Neural cell (in vitro differentiated cells): ENCODE measurements around the gene CXorf65. TPM values are rescaled to one million over a fixed set of nuclear protein-coding genes. Genes with fewer than 3 reads are reported as not detected.

Source experiments
- H2AFZ ChIP-seq: fragments of 200-600, 300-800 bp; sonication (generic), shearing (Covaris generic); 2 replicates; pipeline ENCODE4 v1.6.0; 2014; ENCODE audit warnings: low read depth, mild to moderate bottlenecking, antibody characterized with exemption, low read length, moderate library complexity
- H3F3A ChIP-seq: fragments of 200-600 bp; shearing (Covaris generic); 2 replicates; pipeline ENCODE4 v1.6.1; 2016; ENCODE audit warnings: mild to moderate bottlenecking, moderate library complexity, mixed read lengths, antibody characterized with exemption, low read length; ENCODE audit not compliant: insufficient read depth, poor library complexity, severe bottlenecking
- H3K27ac ChIP-seq: fragments of 200-600, 300-800 bp; sonication (generic), shearing (Covaris generic); 2 replicates; pipeline ENCODE4 v1.5.1; 2014; ENCODE audit warnings: mild to moderate bottlenecking, low read length, moderate library complexity
- H3K27me3 ChIP-seq: fragments of 300-800, 200-600 bp; sonication (generic), shearing (Covaris generic); 2 replicates; pipeline ENCODE4 v1.6.0; 2014; ENCODE audit warnings: mild to moderate bottlenecking, low read depth, low read length, moderate library complexity; ENCODE audit not compliant: insufficient read depth
- H3K36me3 ChIP-seq: fragments of 300-800, 200-600 bp; sonication (generic), shearing (Covaris generic); 2 replicates; pipeline ENCODE4 v1.5.1; 2014; ENCODE audit warnings: mild to moderate bottlenecking, antibody characterized with exemption, low read length, moderate library complexity; ENCODE audit not compliant: insufficient read depth
- H3K4me2 ChIP-seq: fragments of 300-800, 200-600 bp; sonication (generic), shearing (Covaris generic); 2 replicates; pipeline ENCODE4 v1.6.0; 2014; ENCODE audit warnings: mild to moderate bottlenecking, low read length
- H3K4me3 ChIP-seq: fragments of 300-800, 200-600 bp; sonication (generic), shearing (Covaris generic); 2 replicates; pipeline ENCODE4 v1.5.1; 2014; ENCODE audit warnings: mild to moderate bottlenecking, low read length, moderate library complexity
- H3K79me2 ChIP-seq: fragments of 200-600 bp; shearing (Covaris generic); replicated peaks from 2 replicates; pipeline ENCODE4 v1.6.0; 2014; ENCODE audit warnings: mild to moderate bottlenecking, low read length, moderate library complexity; ENCODE audit not compliant: insufficient read depth
- H3K9ac ChIP-seq: fragments of 300-800, 200-600 bp; sonication (generic), shearing (Covaris generic); 2 replicates; pipeline ENCODE4 v1.6.1; 2016; ENCODE audit warnings: mild to moderate bottlenecking, low read length, mixed read lengths
- H3K9me2 ChIP-seq: fragments of 200-600 bp; shearing (Covaris generic); 2 replicates; pipeline ENCODE4 v1.6.1; 2016; ENCODE audit warnings: mild to moderate bottlenecking, low read length, mixed read lengths; ENCODE audit not compliant: insufficient read depth
- H3K9me3 ChIP-seq: fragments of 200-600, 300-800 bp; sonication (generic), shearing (Covaris generic); 2 replicates; pipeline ENCODE4 v1.6.1; 2016; ENCODE audit warnings: mild to moderate bottlenecking, mixed run types, low read length, moderate library complexity, mixed read lengths
- H4K20me1 ChIP-seq: fragments of 200-600 bp; shearing (Covaris generic); 2 replicates; pipeline ENCODE4 v1.6.1; 2016; ENCODE audit warnings: mild to moderate bottlenecking, mixed run types; ENCODE audit not compliant: insufficient read depth
- EP300 ChIP-seq: fragments of 450-650 bp; conservative IDR thresholded peaks from 2 replicates; pipeline ENCODE4 v1.6.1; 2014; ENCODE audit warnings: antibody characterized with exemption, mild to moderate bottlenecking, moderate library complexity; ENCODE audit not compliant: poor library complexity, severe bottlenecking
- EZH2 ChIP-seq: fragments of 200-600, 300-800 bp; shearing (Covaris generic), sonication (generic); IDR thresholded peaks from 2 replicates; pipeline ENCODE4 v1.6.1; 2014; ENCODE audit warnings: antibody characterized with exemption, low read length, borderline replicate concordance, mild to moderate bottlenecking; ENCODE audit not compliant: insufficient read depth, poor library complexity, severe bottlenecking
- MXI1 ChIP-seq: fragments of 450-650 bp; conservative IDR thresholded peaks from 2 replicates; pipeline ENCODE4 v1.6.1; 2014; ENCODE audit warnings: antibody characterized with exemption, mild to moderate bottlenecking; ENCODE audit not compliant: poor library complexity, severe bottlenecking
- POLR2AphosphoS5 ChIP-seq: IDR thresholded peaks from 2 replicates; pipeline ENCODE4 v1.6.1; 2012
- RAD21 ChIP-seq: fragments of 450-650 bp; conservative IDR thresholded peaks from 2 replicates; pipeline ENCODE4 v1.6.1; 2014; ENCODE audit warnings: antibody characterized with exemption, mild to moderate bottlenecking, moderate library complexity
- SMC3 ChIP-seq: fragments of 450-650 bp; conservative IDR thresholded peaks from 2 replicates; pipeline ENCODE4 v1.6.1; 2014; ENCODE audit warnings: antibody characterized with exemption, mild to moderate bottlenecking, moderate library complexity; ENCODE audit not compliant: poor library complexity
- TAF1 ChIP-seq: IDR thresholded peaks from 2 replicates; pipeline ENCODE4 v1.6.1; 2012; ENCODE audit warnings: low read depth
- polyA plus RNA-seq: library from polyadenylated mRNA; depleted of rRNA; stranded (reverse); fragments of >200 nt; gene quantifications from 2 replicates; pipeline ENCODE4 v1.2.3, GENCODE V29; 2014
- TF ChIP-seq, protein P1 (sequence below): fragments of 450-650 bp; IDR thresholded peaks from 2 replicates; pipeline ENCODE4 v1.5.1; 2014; ENCODE audit warnings: antibody characterized with exemption, mild to moderate bottlenecking, moderate library complexity; ENCODE audit not compliant: poor library complexity, severe bottlenecking
- TF ChIP-seq, protein P2 (sequence below): IDR thresholded peaks from 2 replicates; pipeline ENCODE4 v1.6.1; 2012; ENCODE audit warnings: borderline replicate concordance

The CXorf65 gene
- polyA plus RNA-seq, 1 donor from 2014 or later = not detected

DNA sequence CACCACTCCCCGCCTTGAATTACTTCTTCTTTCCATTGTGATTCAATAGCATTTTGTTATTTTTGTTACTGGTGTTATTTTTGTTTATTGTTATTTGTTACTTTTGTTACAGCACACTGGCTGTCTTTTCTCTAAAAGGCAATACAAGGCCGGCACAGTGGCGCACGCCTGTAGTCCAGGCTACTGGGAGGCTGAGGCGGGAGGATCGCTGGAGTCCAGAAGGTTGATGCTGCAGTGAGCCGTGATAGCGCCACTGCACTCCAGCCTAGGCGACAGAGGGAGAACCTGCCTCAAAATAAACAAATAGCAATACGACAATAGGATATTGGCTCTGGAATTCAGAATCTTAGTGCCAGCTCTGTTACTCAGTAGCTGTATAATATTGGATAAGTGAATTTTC is 10.8 kb upstream of the CXorf65 start:
- no peaks in the 10 kb centered on the region for H3K9me3 ChIP-seq
- H3K4me3 ChIP-seq = peak overlapping the region; percentile 72
- H3K79me2 ChIP-seq = no peaks in the 10 kb centered on the region
- no peak overlapping the region for H3K9ac ChIP-seq
- no peaks in the 10 kb centered on the region for H3K9me2 ChIP-seq
- no peak for TF ChIP-seq TAF1
- TF ChIP-seq RAD21 = no peak
- TF ChIP-seq MXI1 = no peak
- TF ChIP-seq EP300 = no peak
- TF ChIP-seq, protein P1, sequence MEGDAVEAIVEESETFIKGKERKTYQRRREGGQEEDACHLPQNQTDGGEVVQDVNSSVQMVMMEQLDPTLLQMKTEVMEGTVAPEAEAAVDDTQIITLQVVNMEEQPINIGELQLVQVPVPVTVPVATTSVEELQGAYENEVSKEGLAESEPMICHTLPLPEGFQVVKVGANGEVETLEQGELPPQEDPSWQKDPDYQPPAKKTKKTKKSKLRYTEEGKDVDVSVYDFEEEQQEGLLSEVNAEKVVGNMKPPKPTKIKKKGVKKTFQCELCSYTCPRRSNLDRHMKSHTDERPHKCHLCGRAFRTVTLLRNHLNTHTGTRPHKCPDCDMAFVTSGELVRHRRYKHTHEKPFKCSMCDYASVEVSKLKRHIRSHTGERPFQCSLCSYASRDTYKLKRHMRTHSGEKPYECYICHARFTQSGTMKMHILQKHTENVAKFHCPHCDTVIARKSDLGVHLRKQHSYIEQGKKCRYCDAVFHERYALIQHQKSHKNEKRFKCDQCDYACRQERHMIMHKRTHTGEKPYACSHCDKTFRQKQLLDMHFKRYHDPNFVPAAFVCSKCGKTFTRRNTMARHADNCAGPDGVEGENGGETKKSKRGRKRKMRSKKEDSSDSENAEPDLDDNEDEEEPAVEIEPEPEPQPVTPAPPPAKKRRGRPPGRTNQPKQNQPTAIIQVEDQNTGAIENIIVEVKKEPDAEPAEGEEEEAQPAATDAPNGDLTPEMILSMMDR = no peak
- TF ChIP-seq, protein P2, sequence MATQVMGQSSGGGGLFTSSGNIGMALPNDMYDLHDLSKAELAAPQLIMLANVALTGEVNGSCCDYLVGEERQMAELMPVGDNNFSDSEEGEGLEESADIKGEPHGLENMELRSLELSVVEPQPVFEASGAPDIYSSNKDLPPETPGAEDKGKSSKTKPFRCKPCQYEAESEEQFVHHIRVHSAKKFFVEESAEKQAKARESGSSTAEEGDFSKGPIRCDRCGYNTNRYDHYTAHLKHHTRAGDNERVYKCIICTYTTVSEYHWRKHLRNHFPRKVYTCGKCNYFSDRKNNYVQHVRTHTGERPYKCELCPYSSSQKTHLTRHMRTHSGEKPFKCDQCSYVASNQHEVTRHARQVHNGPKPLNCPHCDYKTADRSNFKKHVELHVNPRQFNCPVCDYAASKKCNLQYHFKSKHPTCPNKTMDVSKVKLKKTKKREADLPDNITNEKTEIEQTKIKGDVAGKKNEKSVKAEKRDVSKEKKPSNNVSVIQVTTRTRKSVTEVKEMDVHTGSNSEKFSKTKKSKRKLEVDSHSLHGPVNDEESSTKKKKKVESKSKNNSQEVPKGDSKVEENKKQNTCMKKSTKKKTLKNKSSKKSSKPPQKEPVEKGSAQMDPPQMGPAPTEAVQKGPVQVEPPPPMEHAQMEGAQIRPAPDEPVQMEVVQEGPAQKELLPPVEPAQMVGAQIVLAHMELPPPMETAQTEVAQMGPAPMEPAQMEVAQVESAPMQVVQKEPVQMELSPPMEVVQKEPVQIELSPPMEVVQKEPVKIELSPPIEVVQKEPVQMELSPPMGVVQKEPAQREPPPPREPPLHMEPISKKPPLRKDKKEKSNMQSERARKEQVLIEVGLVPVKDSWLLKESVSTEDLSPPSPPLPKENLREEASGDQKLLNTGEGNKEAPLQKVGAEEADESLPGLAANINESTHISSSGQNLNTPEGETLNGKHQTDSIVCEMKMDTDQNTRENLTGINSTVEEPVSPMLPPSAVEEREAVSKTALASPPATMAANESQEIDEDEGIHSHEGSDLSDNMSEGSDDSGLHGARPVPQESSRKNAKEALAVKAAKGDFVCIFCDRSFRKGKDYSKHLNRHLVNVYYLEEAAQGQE = no peak
- no peak for TF ChIP-seq SMC3
- no peak for TF ChIP-seq EZH2
- TF ChIP-seq POLR2AphosphoS5 = no peak
- no peak overlapping the region for H3K27ac ChIP-seq
- no peaks in the 10 kb centered on the region for H3K27me3 ChIP-seq
- H4K20me1 ChIP-seq = no peaks in the 10 kb centered on the region
- H3K36me3 ChIP-seq = no peaks in the 10 kb centered on the region
- H2AFZ ChIP-seq = no peak overlapping the region
- no peak overlapping the region for H3K4me2 ChIP-seq
- H3F3A ChIP-seq = no peaks in the 10 kb centered on the region

DNA sequence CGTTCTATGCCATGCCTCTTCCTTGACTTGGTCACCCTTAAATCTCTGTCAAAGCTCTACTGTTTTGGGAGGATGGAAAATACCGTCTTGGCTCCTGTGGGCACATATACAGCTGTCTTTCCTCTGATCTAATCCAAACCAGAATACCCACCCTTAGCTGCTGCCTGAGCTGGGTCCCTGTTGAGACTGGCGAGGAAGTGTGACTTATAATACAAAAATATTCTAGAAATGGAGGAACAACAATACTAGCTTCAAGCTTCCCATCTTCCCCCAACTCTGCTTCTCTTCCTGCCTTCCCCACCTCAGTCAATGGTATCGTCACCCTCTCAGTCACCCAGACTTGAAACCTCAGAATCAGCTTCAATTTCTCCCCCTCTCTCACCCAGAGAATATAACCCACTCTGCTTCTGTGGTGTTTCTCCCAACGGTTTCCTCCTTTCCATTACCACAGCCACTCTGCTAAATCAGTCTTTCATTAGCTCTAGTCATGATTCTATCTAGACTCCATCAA is 5.4 kb upstream of the CXorf65 start:
- H3K9ac ChIP-seq = no peak overlapping the region
- H3K9me2 ChIP-seq = no peaks in the 10 kb centered on the region
- H4K20me1 ChIP-seq = no peaks in the 10 kb centered on the region
- no peak overlapping the region for H3K4me3 ChIP-seq
- no peaks in the 10 kb centered on the region for H3K9me3 ChIP-seq
- H3K27me3 ChIP-seq = no peaks in the 10 kb centered on the region
- no peak overlapping the region for H2AFZ ChIP-seq
- no peak overlapping the region for H3K27ac ChIP-seq
- H3K4me2 ChIP-seq = no peak overlapping the region
- TF ChIP-seq, protein P1 = no peak
- TF ChIP-seq EP300 (no peak), SMC3 (no peak), TAF1 (no peak), EZH2 (no peak), RAD21 (no peak), MXI1 (no peak), POLR2AphosphoS5 (no peak)
- TF ChIP-seq, protein P2 = no peak
- no peaks in the 10 kb centered on the region for H3K36me3 ChIP-seq
- no peaks in the 10 kb centered on the region for H3F3A ChIP-seq
- no peaks in the 10 kb centered on the region for H3K79me2 ChIP-seq
